HG02588 (cell line): ENCODE measurements around the gene INTS11.

ENCODE experiments used
- ATAC-seq: cut with Tn5 transposase; IDR thresholded peaks from one replicate; pipeline ENCODE4 v1.9.1; 2021; ENCODE audit warnings: mild to moderate bottlenecking, moderate library complexity; ENCODE audit not compliant: unreplicated experiment

The INTS11 gene

DNA sequence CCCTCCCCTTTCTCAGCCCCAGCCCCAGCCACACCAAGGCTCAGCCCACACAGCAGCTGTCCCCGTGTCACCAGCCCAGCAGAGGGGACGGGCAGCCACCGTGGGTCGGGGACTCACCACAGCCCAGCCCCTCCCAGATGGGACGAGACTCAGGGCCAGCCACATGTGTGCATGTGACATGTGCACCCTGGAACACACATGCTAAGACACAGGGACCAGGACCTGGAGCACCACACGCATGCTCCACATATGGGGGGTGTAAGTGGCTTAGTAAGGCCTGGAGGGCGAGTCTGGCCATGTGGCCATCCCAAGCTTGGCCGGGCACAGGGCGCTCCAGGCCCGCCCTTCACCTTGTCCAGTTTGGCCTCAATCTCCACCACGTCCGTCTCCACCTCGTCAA, 20.7 kb downstream of the INTS11 start:
- no peak for ATAC-seq

DNA sequence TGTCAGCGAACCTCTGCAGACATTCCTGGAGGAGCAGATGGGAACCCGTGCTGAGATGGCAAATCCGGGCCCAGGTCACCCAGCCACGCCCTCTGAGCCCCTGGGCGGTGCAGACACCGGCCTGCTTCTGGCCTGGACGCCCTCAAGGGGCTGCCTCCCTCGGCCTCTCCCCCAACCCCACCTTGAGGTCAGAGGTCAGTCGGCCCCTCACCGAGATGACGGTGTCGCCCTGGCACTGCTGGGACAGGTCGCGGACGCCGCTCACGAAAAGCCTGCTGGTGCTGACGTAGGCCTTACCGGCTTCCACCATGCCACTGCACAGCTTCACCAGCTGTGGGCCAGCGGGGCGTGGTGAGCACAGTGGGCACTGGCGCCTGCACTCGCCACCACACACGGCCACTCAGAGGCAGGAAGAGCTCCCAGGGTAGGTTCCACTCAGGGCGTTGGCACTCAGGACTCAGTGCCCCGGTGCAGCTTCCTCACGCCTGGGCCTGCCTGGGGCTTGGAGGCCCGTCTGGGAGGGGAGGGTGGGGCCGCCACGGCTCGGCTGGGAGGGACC, 21.4 kb downstream of the INTS11 start:
- ATAC-seq: no peak

DNA sequence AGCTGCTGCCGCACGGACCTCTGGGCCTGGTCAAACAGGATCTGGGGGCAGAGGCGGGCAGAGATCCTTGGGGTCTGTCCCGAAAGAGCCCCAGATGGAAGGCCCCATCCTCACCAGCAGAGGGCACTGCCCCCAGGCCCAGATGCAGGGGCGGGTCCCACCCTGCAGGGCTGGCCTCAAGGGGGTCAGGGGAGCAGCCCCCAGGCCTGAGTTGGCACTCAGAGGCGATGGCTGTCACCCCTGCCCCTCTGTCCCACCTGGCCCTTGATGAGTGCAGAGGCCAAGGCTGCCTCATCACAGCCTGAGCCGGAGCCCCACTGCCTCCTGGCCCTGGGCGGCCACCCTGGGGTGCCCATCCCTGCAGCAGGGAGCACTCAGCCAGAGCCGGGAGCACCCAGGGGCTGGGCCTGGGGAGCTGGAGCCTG, 22.4 kb downstream of the INTS11 start:
- no peak for ATAC-seq

DNA sequence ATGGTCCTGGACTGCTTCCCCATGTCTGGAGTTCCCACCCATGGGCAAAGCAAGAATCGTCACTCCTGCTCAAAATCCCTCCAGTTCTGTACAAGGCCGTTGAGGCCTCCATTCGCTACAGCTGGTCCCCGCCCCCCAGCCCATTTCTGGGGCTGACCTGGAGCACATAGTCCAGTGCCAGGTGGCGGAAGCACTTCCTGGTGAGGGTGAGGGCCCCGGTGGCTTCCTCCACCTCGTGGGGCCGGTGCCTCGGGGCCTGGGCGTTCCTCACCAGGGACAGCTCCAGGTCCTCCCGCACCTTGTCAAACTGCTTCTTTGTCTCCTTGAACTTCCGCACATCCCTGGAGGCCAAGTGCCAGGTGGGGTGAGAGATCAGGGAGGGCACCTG, 24.1 kb downstream of the INTS11 start:
- ATAC-seq: no peak

DNA sequence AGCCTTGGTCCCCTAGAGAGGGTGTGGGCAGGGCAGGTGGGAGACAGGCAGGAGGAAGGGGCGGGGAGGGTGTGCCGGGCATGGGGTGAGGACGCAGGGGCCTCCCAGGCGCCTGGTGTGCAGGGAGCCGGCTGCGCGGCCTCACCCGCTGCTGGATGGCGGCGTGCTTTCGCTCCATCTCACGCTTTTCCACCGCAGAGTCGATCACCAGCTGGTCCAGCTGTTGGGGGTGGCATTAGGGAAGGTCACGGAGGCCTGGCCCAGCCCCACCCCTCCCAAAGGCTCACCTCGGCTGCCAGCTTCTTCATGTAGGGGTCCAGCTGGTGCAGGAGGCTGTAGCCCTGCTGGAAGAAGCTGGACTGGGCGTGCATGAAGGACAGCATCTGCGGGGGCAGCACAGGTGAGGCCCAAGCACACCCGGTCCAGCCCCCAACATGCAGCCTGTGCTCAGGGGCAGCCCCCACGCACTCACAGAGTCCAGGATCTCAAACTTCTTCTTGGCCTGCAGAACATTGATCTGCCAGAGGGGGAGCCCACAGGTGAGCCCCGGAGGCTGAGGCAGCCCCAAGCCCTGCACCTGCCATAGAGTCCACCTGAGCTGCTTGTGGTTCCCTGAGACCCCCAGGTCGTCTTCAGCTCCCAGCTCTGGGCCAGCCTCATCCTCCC, 24.6 kb downstream of the INTS11 start:
- no peak for ATAC-seq

DNA sequence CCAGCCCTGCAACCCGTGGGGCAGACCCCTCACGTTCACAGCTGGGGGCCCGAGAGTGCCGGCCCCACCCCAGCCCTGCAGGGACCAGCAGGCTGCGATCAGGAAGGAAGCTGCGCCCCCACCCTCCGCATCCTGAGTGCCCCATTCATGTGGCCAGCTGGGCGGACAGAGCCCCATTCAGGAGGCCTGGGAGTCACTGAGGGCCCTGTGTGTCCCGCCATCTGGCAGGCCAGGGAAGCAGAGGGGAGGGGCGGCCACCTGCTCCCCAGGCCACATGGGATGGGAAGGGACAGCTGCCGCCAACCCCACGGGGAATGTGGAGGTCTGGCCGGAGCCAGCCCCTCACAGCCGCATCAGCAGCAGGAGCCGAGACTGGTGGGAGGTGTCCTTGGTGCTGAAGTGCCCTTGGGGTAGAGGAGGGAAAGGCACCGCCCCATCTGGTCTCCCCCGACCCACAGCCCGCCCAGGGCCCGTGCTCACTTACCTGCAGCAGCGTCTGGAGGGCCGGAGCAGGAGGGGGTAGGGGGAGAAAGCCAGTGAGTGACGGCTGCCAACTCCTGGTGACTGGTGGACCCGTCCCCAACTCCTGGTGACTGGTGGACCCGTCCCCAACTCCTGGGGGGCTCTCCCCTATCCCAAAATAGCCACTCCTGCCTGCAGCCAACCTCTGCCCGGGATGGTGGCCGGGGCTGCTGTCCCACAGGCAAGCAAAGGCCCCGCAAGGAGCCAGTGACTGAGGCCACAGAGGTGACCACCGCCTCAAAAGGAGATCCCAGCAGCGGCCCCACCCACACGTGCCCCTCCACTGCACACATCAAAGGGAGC, 25.4 kb downstream of the INTS11 start:
- ATAC-seq: no peak

DNA sequence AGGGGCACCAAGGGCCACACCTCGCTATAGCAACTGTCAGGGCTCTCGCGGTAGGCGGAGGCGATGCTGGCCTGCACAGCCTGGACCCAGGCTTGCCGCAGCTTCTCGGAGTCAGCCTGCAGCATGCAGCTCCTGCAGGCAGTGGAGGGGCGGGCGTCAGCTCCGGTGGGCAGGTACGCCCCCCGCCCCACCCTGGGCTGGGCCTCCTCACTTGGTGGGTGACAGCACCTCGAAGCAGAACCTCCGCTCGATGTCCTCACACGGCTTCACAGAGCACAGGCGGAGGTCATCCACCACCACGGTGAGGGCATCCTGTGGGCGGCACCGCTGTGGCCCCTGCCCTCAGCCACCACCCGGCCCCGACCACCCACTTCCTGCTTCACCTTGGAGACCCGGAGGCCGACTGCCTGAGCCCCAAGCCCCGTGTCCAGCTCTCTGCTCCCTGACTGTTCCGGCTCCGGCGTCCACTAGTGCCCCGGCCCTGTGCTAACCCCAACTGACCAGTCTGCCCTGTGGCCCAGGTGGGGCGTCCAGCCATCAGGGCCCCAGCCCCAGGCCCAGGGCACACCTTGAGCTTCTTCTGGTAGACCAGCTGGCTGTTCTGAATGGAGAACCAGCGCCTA, 26.5 kb downstream of the INTS11 start:
- ATAC-seq: no peak

DNA sequence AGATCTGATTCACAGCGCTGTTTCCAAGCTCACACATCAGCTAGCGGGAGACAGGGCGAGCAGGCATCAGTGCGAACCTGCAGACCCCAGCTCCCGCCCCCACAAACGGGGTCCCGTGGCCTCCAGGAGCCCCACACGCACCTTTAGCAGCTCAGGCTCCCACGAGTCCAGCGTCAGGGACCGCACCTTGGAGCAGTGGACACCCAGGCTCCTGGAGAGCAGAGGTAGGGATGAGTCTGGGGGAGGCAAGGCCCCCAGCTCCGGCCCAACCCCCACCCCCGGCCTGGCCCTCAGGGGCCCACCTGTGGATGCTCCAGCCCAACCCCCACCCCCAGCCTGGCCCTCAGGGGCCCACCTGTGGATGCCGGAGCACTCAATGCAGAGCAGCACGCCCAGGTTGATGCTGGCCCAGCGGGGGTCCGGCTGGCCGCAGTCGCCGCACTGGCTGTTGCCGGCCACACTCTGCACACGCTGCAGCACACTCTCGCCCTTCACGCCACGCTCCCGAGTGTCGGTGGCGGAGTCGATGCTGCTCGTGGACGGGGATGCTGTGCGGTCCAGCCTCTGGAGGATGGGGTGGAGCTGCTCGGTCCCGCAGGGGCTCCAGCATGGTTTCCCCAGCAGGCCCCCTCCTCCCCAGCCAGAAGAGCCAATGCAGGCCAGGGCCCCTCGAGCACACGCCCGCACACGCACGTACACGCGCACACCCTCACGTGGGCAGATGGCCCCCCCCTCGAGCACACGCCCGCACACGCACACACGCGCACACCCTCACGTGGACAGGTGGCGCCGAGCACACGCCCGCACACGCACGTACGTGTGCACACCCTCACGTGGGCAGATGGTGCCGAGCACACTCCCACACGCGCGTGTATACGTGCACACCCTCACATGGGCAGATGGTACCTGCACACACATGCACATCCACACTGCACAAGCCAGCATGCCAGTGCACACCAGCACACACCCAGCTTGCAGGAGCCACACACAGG, 28.1 kb downstream of the INTS11 start:
- ATAC-seq: no peak

DNA sequence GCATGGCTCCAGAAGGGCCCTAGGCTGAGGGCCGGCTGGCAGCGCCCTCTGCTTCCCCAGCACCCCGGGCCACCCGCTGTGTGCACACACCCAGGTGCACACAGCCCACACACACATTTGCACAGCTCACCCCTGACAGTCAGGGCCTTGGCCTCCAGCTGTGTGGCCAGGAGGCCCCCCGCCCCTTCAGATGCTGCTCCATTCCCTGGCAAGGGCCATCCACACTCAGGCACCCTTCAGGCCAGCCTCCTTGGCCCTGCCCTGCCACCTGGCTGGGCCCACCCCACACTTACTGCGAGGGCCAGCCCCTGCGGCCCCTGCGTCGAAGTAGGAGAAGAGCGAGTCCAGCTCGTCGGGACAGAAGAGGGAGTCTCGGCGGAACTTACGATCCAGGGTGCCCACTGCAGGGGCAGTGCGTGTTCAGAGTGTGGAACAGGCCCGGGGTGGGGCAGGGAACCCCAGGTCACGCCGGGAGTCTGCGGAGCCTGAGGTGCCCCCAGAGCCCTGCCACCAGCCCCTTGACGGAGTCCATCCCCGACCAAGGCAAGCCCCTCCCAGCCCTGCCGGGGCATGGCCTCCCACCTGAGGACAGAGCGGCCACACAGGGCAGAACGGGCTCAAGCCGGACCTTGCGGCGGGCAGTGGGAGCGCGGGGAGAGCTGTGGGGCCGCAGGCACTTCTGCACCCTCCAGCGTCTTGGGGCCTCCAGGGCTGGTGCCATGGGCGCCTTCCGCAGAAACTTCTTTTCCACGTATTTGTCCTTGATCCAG, 29.1 kb downstream of the INTS11 start:
- no peak for ATAC-seq

DNA sequence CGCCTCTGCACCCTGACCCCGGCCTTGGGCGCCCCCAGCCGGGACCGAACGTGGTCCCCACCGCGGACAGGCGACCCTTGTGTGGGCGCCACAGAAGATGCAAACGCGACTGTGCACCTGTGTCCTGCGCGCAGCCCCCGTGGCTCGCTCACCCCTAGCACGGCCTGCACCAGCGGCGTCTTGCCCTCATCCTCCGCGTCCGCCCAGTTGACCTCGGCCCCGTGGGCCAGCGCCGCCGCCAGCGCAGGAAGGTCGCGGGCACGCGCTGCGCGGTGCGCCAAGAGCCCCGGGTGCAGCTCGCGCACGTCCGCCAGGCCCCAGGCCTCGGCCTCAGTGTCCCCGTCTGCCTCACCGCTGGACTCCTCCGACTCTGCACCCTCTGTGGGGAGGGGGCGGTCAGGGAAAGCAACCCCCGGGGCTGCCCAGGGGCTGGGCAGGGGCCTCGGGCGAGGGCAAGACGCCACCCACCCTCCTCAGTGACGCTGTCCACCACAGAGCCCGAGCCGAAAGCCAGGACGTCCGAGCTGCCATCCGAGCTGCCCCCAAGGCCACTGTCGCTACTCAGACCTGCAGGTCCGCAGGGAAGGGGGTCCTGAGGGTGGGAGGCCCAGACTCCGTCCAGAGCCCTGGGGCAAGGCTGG, 30.1 kb downstream of the INTS11 start:
- ATAC-seq: no peak

DNA sequence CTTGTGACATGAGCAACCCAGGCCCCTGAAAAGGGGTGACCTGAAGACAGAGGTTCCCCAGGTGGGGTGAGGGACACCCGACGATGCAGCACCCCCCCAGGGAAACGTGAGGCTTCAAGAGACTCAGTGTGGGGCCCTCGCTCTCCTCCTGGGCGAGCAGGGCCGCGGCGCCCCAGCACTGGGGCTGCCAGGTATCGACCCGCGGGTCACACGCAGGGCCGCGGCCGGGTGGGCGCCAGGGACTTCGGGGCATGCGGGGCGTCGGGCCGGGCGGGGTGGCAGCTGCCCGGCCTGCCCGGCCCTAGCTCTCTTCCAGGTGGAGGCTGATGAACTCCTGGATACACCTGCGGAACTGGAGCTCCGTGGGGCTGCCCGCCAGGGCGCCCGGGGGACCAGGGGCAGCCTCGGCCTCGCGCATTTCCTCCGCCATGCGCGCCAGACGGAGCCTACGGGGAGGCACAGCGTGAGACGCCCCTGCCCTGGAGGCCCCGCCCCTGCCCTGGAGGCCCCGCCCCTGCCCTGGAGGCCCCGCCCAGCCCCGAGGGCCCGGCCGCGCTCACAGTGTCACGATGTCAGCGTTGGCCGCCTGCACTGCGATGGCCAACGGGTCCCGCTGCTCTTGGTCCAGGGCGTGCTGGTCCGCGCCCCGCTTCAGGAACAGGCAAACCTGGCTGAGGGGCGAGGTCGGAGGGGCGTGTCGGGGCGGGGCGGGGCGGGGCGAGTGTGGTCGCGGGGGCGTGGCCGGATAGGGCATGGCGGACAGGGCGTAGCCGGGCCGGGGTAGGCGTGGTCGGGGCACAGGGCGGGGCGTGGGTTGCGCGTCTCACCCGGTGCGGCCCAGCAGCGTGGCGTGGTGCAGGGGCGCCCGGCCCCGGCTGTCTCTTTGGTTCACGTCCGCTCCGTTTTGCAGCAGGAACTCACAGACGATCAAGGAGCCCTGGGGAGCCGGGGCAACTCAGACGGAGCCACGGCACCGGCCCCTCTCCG, 30.9 kb downstream of the INTS11 start:
- ATAC-seq: no peak

DNA sequence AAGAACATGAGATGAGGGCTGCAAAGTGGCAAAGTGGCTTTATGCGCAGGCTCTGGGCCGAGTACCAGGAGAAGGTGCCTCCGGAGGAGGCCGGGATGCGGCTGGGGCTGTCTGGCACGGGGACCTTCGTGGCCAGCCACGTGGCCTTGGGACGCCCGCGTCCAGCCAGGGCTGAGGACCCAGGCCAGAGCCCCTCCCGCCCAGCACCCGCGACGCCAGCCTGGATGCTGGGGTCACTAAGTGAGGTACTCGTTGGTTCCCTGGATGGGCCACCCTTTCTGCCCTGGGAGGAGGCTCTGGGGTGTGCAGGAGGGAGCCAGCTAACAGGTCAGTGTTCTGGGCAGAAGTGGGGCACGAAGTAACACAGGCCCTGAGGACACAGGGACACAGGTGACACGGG, 31.6 kb downstream of the INTS11 start:
- no peak for ATAC-seq

DNA sequence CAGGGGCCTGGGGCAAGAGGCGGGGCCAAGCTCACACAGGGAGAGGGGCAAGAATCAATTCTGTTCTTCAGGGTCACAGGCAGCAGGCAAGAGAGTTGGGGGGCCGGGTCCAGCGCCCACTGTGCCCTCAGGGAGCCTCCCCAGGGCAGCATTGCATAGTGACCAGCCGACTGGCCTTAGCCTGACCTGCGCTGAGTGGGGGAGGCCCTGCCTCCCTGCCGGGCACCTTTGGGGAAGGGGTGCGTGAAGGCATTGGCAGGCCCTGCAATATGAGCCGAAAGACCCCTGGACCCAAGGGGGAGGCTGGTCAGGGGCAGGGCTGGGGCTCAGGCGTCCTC, 32.0 kb downstream of the INTS11 start:
- no peak for ATAC-seq

DNA sequence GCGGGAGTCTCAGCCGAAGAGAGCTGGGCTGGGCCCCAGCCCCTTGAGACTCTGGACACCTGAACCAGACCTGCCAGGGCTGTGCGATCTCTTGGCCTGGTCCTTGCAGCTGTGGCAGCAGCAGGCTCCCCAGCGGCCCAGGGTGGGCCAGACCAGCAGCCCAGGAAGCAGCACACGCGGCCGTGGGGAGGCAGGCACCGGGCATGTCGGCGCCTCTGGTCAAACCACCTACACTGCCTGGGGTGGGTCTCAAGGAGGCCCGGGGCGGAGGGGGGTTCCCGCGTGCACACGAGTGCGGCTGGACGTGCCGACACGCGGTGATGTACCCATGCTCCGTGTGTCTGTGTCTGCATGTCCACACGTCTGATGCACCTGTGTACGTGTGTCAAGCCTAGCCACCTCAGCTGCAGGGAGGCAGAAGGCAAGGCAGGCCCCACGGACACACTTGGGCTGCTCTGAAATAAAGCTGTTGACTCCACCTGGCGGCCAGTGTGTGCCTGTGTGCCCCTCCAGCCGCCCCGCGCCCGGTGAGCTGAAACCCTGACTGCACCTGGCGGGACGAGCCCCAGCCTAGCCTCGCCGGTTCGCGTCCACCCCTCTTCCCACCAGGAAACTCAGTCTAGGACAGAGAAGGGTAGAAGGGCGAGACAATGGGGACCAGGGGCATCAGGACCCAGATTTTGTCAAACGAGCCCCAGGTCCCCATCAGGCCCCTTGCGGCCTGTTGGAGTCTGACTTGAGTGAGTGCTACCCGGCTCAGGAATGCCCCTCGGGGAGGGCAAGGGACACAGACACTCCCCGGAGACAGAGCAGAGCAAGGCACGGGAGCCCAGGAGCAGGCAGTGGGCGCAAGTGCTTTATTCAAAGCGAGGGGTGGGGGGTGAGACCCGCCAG, 32.7 kb downstream of the INTS11 start:
- no peak for ATAC-seq

DNA sequence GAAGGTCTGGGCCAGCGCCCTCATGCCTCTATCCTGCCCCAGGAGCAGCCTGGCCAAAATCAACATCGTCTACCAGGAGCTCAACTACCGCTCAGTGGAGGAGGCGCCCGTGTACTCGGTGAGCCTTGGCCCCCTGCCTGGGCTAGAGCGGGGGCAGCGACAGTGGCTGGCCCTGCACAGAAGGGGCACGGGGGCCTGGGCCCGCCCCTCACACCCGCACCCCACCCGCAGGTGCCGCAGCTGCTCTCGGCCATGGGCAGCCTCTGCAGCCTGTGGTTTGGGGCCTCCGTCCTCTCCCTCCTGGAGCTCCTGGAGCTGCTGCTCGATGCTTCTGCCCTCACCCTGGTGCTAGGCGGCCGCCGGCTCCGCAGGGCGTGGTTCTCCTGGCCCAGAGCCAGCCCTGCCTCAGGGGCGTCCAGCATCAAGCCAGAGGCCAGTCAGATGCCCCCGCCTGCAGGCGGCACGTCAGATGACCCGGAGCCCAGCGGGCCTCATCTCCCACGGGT, 33.4 kb downstream of the INTS11 start:
- no peak for ATAC-seq

DNA sequence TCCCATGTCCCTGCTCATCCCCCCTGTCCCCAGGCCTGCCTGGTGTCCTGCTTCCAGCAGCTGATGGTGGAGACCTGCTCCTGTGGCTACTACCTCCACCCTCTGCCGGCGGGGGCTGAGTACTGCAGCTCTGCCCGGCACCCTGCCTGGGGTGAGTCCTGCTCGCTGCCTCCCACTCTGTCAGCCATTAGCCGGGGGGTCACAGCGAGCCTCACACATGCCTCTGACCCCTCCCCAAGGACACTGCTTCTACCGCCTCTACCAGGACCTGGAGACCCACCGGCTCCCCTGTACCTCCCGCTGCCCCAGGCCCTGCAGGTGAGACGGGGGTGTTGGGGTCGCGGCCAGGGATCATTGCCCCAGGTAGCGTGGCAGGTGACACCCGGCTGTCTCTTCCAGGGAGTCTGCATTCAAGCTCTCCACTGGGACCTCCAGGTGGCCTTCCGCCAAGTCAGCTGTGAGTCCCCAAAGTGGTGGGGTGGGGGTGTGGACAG, 34.2 kb downstream of the INTS11 start:
- no peak for ATAC-seq
